A673 (cell line): ENCODE results near the gene LUZP2. TPM values are rescaled to one million over a fixed set of nuclear protein-coding genes. Genes with fewer than 3 reads are reported as not detected.

Source experiments
- BruUV-seq: library from RNA; stranded (reverse); fragments of 400-500 nt; replicated peaks from 2 replicates; lab custom pipeline; 2021; lab: Mats Ljungman, UMichigan
- CTCF ChIA-PET: fragments of 300-600 bp; sonication (Branson Sonifier 250); formaldehyde crosslinking; loops from one replicate; lab custom pipeline; 2022; ENCODE audit warnings: antibody characterized with exemption; lab: Charles Lee
- POLR2A ChIA-PET: fragments of 300-600 bp; sonication (Branson Sonifier 250); formaldehyde crosslinking; loops from one replicate; lab custom pipeline; 2022; ENCODE audit warnings: antibody characterized with exemption; ENCODE audit not compliant: low non-redundant PET; lab: Charles Lee
- DNase-seq: peaks from one replicate; pipeline ENCODE4 v3.0.0-alpha.2; 2015; ENCODE audit warnings: low spot score
- H3K27ac ChIP-seq: fragments of 200-600 bp; sonication (generic); 2 replicates; pipeline ENCODE4 v1.5.1; 2016; ENCODE audit warnings: mixed run types, low read depth, mild to moderate bottlenecking, mixed read lengths, antibody characterized with exemption, low read length; ENCODE audit not compliant: poor library complexity, severe bottlenecking
- H3K27me3 ChIP-seq: fragments of 200-600 bp; sonication (generic); replicated peaks from 2 replicates; pipeline ENCODE4 v1.6.1; 2017; ENCODE audit warnings: mixed run types, low read depth, mild to moderate bottlenecking, mixed read lengths, antibody characterized with exemption, low read length; ENCODE audit not compliant: insufficient read depth, poor library complexity
- H3K36me3 ChIP-seq: fragments of 200-600 bp; sonication (generic); 2 replicates; pipeline ENCODE4 v1.6.1; 2016; ENCODE audit warnings: mixed run types, mild to moderate bottlenecking, mixed read lengths, antibody characterized with exemption, low read length; ENCODE audit not compliant: insufficient read depth, poor library complexity, severe bottlenecking
- H3K4me1 ChIP-seq: fragments of 200-600 bp; sonication (generic); 2 replicates; pipeline ENCODE4 v1.6.1; 2017; ENCODE audit warnings: mixed run types, mild to moderate bottlenecking, mixed read lengths, antibody characterized with exemption, low read length; ENCODE audit not compliant: insufficient read depth, poor library complexity, severe bottlenecking
- H3K4me3 ChIP-seq: fragments of 200-600 bp; sonication (generic); 2 replicates; pipeline ENCODE4 v1.5.1; 2016; ENCODE audit warnings: low read depth, mixed run types, mild to moderate bottlenecking, mixed read lengths, low read length; ENCODE audit not compliant: poor library complexity, severe bottlenecking
- H3K9me3 ChIP-seq: fragments of 200-600 bp; sonication (generic); 2 replicates; pipeline ENCODE4 v1.6.1; 2016; ENCODE audit warnings: mixed run types, low read depth, mild to moderate bottlenecking, mixed read lengths, antibody characterized with exemption, low read length; ENCODE audit not compliant: poor library complexity, severe bottlenecking
- CTCF ChIP-seq: fragments of 300-800, 200-600 bp; sonication (generic); conservative IDR thresholded peaks from 2 replicates; pipeline ENCODE4 v1.5.1; 2017; ENCODE audit warnings: low read depth, mild to moderate bottlenecking, antibody characterized with exemption, low read length, moderate library complexity, mixed read lengths
- EZH2 ChIP-seq: fragments of 200-600 bp; sonication (generic); IDR thresholded peaks from 2 replicates; pipeline ENCODE4 v1.6.1; 2017; ENCODE audit warnings: borderline replicate concordance, low read depth, mild to moderate bottlenecking, mixed read lengths, antibody characterized with exemption, low read length; ENCODE audit not compliant: poor library complexity, severe bottlenecking
- intact Hi-C: fragments of 100-400 bp; cut with micrococcal nuclease; formaldehyde crosslinking; loops from one replicate; pipeline ENCODE4 v1.10.0; 2022; ENCODE audit not compliant: unreplicated experiment
- total RNA-seq: library from RNA; stranded (reverse); gene quantifications from 2 replicates; pipeline ENCODE4 v1.2.3, GENCODE V29; 2021

LUZP2 gene
- total RNA-seq, 1 experiment from 2014 or later = 0.15 TPM

GRCh38 chr11:24585192-24585591 lies 88.3 kb downstream of the LUZP2 start:
- no peak for DNase-seq
- H3K9me3 ChIP-seq = no peaks in the 10 kb centered on the region
- no peaks in the 10 kb centered on the region for H3K4me1 ChIP-seq
- ChIA-PET POLR2A (no interaction called here), CTCF (no interaction called here)
- no peak overlapping the region for H3K4me3 ChIP-seq
- intact Hi-C loops = no loop called here
- H3K27me3 ChIP-seq = no peaks in the 10 kb centered on the region
- TF ChIP-seq CTCF (no peak), EZH2 (no peak)
- H3K36me3 ChIP-seq = no peaks in the 10 kb centered on the region
- BruUV-seq = no TSS peak
- no peak overlapping the region for H3K27ac ChIP-seq

GRCh38 chr11:24587635-24588034 lies 90.8 kb downstream of the LUZP2 start:
- POLR2A ChIA-PET = no interaction called here
- Histone ChIP-seq H3K36me3 (no peaks in the 10 kb centered on the region), H3K4me3 (no peak overlapping the region), H3K4me1 (no peaks in the 10 kb centered on the region), H3K9me3 (no peaks in the 10 kb centered on the region), H3K27me3 (no peaks in the 10 kb centered on the region), H3K27ac (no peak overlapping the region)
- DNase-seq = no peak
- TF ChIP-seq EZH2 (no peak), CTCF (no peak)
- intact Hi-C loops = no loop called here
- CTCF ChIA-PET = no interaction called here
- no TSS peak for BruUV-seq

GRCh38 chr11:24588081-24588480 lies 91.2 kb downstream of the LUZP2 start:
- Histone ChIP-seq H3K27ac (no peak overlapping the region), H3K9me3 (no peaks in the 10 kb centered on the region), H3K4me3 (no peak overlapping the region), H3K27me3 (no peaks in the 10 kb centered on the region), H3K4me1 (no peaks in the 10 kb centered on the region), H3K36me3 (no peaks in the 10 kb centered on the region)
- TF ChIP-seq EZH2 (no peak), CTCF (no peak)
- ChIA-PET POLR2A (no interaction called here), CTCF (no interaction called here)
- intact Hi-C loops = no loop called here
- no peak for DNase-seq
- no TSS peak for BruUV-seq
